Esophagus squamous epithelium (tissue), 5 donors: ENCODE results near the gene ARHGEF3. TPM values are rescaled to one million over a fixed set of nuclear protein-coding genes. Genes with fewer than 3 reads are reported as not detected.

Experiments
- DNase-seq: peaks from one replicate; lab custom pipeline; 2025; lab: John Stamatoyannopoulos, UW
- H3K27ac ChIP-seq, 4 donors: fragments of 200-600 bp; sonication (generic); one replicate each; pipeline ENCODE4 v1.5.1; 2016 to 2019; ENCODE audit warnings: mild to moderate bottlenecking in 1 of 4
- H3K27me3 ChIP-seq, 4 donors: fragments of 200-600 bp; sonication (generic); 1 replicate in 3 of 4; 2 replicates in 1 of 4; pipeline versions ENCODE4 v1.5.1 to v1.6.0; 2017 to 2021; ENCODE audit warnings: antibody characterized with exemption in 1 of 4
- H3K36me3 ChIP-seq, 3 donors: fragments of 200-600 bp; sonication (generic); one replicate each; pipeline ENCODE4 v1.5.1; 2016 to 2019
- H3K4me1 ChIP-seq, 3 donors: fragments of 200-600 bp; sonication (generic); one replicate each; pipeline ENCODE4 v1.5.1; 2017 to 2019
- H3K4me3 ChIP-seq, 4 donors: fragments of 200-600 bp; sonication (generic); 1 replicate in 3 of 4; 2 replicates in 1 of 4; pipeline ENCODE4 v1.5.1; 2016 to 2019; ENCODE audit warnings: mild to moderate bottlenecking in 2 of 4, moderate library complexity in 1 of 4
- H3K9me3 ChIP-seq, 3 donors: fragments of 200-600 bp; sonication (generic); one replicate each; pipeline ENCODE4 v1.5.1; 2016 to 2019
- CTCF ChIP-seq, 6 experiments: fragments of 450-650 bp in 4 of 6; fragments of 200-600 bp in 2 of 6; sonication (generic) in 2 of 6; IDR thresholded peaks; one replicate each; pipeline ENCODE4 v1.5.1; 2016 to 2019; ENCODE audit warnings: antibody characterized with exemption in 6 of 6, mild to moderate bottlenecking in 4 of 6, moderate library complexity in 4 of 6
- POLR2A ChIP-seq, 4 donors: fragments of 450-650 bp; IDR thresholded peaks; one replicate each; pipeline ENCODE4 v1.6.1; 2017; ENCODE audit warnings: antibody characterized with exemption in 4 of 4, mild to moderate bottlenecking in 4 of 4, moderate library complexity in 3 of 4
- WGBS, 2 donors: methylation state at CpG; one replicate each; pipeline ENCODE4 v1.1.5; 2018; 5-methylcytosine and 5-hydroxymethylcytosine counted together
- intact Hi-C: fragments of 100-400 bp; cut with DNase I; formaldehyde crosslinking; loops from one replicate; pipeline ENCODE4 v1.15.0; 2022
- total RNA-seq, 4 donors: library from RNA; depleted of rRNA; stranded (reverse); fragments of >200 nt; gene quantifications; one replicate each; pipeline ENCODE4 v1.1.0, GENCODE V29; 2016
- donor health status: DM: yes; HTN: yes; CAD: no.

ARHGEF3 gene
- total RNA-seq, 4 donors from 2014 or later: 20.6 to 26.3 (median 24.7) TPM

GRCh38 chr3:56706629-56707028 lies 95.1 kb downstream of the ARHGEF3 start:
- TF ChIP-seq POLR2A (IDR thresholded peaks at IDR 0.05): no peak
- TF ChIP-seq CTCF (IDR thresholded peaks at IDR 0.05): no peak
- Histone ChIP-seq H3K4me3 (no peak overlapping the region), H3K36me3 (no peaks in the 10 kb centered on the region), H3K27ac (no peak overlapping the region), H3K27me3 (no peaks in the 10 kb centered on the region), H3K4me1 (peaks cover 0 to 9% (median 0%) of the 10 kb centered on the region in 3 donors), H3K9me3 (no peaks in the 10 kb centered on the region)
- DNase-seq: no peak
- intact Hi-C loops: no loop called here

GRCh38 chr3:56704706-56705105 lies 97.0 kb downstream of the ARHGEF3 start:
- Histone ChIP-seq H3K4me3 (no peak overlapping the region), H3K4me1 (peaks cover 0 to 9% (median 0%) of the 10 kb centered on the region in 3 donors), H3K9me3 (no peaks in the 10 kb centered on the region), H3K27me3 (no peaks in the 10 kb centered on the region), H3K27ac (no peak overlapping the region), H3K36me3 (no peaks in the 10 kb centered on the region)
- TF ChIP-seq POLR2A (IDR thresholded peaks at IDR 0.05) (no peak), CTCF (IDR thresholded peaks at IDR 0.05) (no peak)
- intact Hi-C loops: loop anchor here (5.0 kb wide), 2 partner anchors 93 to 283 kb away; no protein-coding TSS in a partner anchor
- no peak for DNase-seq
- 70 to 81% methylated on average over 3 of the region's 3 CpGs for whole genome bisulfite sequencing, 2 donors

- no peak for DNase-seq
- H3K27me3 ChIP-seq: no peaks in the 10 kb centered on the region
- WGBS, 2 donors: 25% methylated on average over 5 of the region's 5 CpGs
- no peaks in the 10 kb centered on the region for H3K9me3 ChIP-seq
- H3K36me3 ChIP-seq: no peaks in the 10 kb centered on the region
- intact Hi-C loops: loop anchor here (5.0 kb wide), 2 partner anchors 95 to 285 kb away; no protein-coding TSS in a partner anchor
- TF ChIP-seq POLR2A (IDR thresholded peaks at IDR 0.05): no peak
- peak; percentile 77 to 93 (median 88) for TF ChIP-seq CTCF (IDR thresholded peaks at IDR 0.05)
- peaks cover 0 to 9% (median 0%) of the 10 kb centered on the region in 3 donors for H3K4me1 ChIP-seq
- H3K27ac ChIP-seq: no peak overlapping the region
- no peak overlapping the region for H3K4me3 ChIP-seq
Measured at GRCh38 chr3:56702490-56703315, 99.0 kb downstream of the ARHGEF3 start.

GRCh38 chr3:56700151-56700550 lies 101.6 kb downstream of the ARHGEF3 start:
- no peak for TF ChIP-seq POLR2A (IDR thresholded peaks at IDR 0.05)
- no peak for TF ChIP-seq CTCF (IDR thresholded peaks at IDR 0.05)
- DNase-seq: no peak
- Histone ChIP-seq H3K27ac (no peak overlapping the region), H3K4me3 (no peak overlapping the region), H3K4me1 (peaks cover 0 to 9% (median 0%) of the 10 kb centered on the region in 3 donors), H3K9me3 (no peaks in the 10 kb centered on the region), H3K27me3 (no peaks in the 10 kb centered on the region), H3K36me3 (no peaks in the 10 kb centered on the region)
- intact Hi-C loops: loop anchor here (5.0 kb wide), 2 partner anchors 97 to 287 kb away; no protein-coding TSS in a partner anchor
- 58 to 63% methylated on average over 4 of the region's 4 CpGs for WGBS, 2 donors
